NCI-H146 treated with DMSO at 0.1 percent for 48 hours (cell line): Measurements from ENCODE around the gene CEBPA.

Experiments used
- DNase-seq: peaks from one replicate; lab custom pipeline; 2025; ENCODE audit not compliant: unreplicated experiment; lab: John Stamatoyannopoulos, UW

Gene CEBPA

DNA sequence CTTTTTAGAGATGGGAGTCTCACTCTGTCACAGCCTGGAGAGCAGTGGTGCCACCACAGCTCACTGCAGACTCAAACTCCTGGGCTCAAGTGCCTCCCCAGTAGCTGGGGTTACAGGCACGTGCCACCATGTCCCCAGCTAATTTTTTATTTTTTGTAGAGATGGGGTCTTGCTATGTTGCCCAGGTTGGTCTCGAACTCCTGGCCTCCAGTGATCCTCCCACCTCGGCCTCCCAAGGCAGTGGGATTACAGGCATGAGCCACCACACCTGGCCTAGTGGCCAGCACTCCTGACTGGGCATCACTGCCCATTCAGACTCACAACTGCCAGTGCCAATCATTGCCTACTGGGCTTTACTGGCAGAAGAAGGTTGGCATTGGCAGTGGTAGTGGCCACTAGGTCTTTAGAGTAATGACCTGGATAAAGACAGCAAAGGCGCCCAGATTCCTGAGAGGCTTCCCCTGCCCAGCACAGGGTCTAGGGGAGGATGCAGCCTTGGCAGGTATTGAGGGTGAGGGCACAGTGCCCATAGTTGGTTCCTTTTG, 49.8 kb downstream of the CEBPA start:
- no peak for DNase-seq

DNA sequence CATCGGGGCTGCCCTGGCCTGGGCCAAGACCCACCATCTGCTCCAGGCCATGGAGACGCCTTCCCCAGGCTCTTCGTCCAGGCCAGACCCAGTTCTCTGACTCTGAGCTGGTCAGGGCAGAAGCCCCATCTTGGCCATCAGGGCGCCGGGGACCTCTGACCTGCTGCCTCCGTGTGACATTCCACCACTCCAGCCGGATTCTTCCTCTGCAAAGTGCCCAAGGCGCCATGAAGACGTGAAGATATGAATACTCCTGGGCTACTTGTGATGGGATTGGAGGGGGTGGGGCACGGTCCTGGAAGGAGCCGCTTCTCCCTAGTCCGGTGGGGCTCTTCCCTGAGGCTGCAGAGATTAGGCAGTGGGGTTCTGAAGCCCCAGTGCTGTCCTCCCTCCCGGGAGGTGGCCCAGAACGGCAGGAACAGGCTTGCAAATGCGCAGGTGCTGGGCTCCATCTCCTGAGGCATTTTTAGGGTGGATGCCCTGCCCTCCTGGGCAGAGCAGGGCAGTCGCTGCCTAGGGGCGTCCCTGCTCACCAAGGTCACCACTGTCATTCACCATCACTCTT, 50.7 kb downstream of the CEBPA start:
- DNase-seq: no peak

DNA sequence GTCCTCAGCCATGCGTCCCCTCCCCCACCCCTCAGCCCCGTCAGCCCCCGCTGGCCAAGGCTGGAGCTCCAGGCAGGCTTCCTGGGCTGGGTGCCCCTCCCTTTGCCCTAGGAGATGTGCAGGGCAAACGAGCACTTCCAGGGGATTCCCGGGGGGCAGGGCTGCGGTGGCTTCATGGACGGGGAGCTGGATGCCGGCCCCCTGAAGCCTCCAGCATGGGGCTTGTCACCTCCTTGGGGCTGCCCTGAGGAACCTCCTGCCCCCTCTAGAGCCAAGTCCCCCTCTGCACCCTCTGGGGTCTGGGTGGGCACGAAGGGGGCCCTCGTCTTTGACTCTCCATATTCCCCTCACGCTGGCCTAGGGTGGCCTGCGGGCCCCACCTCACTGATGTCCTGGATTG, 51.3 kb downstream of the CEBPA start:
- DNase-seq: no peak

DNA sequence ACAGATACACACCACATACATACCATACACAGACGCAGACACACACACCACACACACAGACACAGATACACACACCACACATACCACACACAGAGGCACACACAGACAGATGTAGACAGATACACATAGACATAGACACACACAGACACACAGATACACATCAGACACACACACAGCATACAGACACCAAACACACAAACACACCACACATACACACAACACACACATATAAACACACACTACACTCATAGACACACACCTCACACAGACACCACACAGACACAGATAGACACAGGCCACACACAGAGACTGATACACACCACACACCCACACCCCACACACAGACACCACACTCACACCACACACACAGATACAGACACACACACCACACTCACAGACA, 51.8 kb downstream of the CEBPA start:
- no peak for DNase-seq
